H1 (cell line): ENCODE measurements around the gene ETV7. TPM values are rescaled to one million over a fixed set of nuclear protein-coding genes. Genes with fewer than 3 reads are reported as not detected.

ENCODE experiments used
- BCL11A ChIP-seq, 2 experiments: IDR thresholded peaks; one replicate each; pipeline ENCODE4 v1.6.1; 2011; ENCODE audit warnings: low read depth in 2 of 2, low read length in 2 of 2, mild to moderate bottlenecking in 2 of 2
- KDM4A ChIP-seq: IDR thresholded peaks from one replicate; pipeline ENCODE4 v1.7.1; 2012; ENCODE audit warnings: low read depth, mild to moderate bottlenecking, moderate library complexity, low read length, inconsistent platforms; ENCODE audit not compliant: severe bottlenecking
- RFX5 ChIP-seq: IDR thresholded peaks from 2 replicates; pipeline ENCODE4 v1.6.1; 2011; ENCODE audit warnings: low read depth, low read length, improper control_type of control experiment, borderline replicate concordance
- polyA plus RNA-seq, 7 experiments: library from polyadenylated mRNA; depleted of rRNA in 3 of 7; stranded (reverse) in 5 of 7; unstranded in 2 of 7; fragments of >200 nt in 5 of 7; fragments of 200-250 nt in 2 of 7; gene quantifications; 1 replicate in 5 of 7; 2 replicates in 1 of 7; 4 replicates in 1 of 7; pipeline versions ENCODE4 v1.2.1 to v1.2.3, GENCODE V29; 2011 to 2013; ENCODE audit warnings: missing spikeins in 2 of 7, mixed read lengths in 2 of 7
- total RNA-seq: library from RNA; stranded (reverse); fragmentation: NEBNext Ultra II Directional; extraction: Animal tissue kit (Norgen Biotek cat#: 25700); gene quantifications from 2 replicates; pipeline ENCODE4 v1.2.1, GENCODE V29; 2021
- TF ChIP-seq, protein P1 (sequence below): fragments of 300-600 bp; sonication (generic); IDR thresholded peaks from 2 replicates; pipeline ENCODE4 v1.7.1; 2012; ENCODE audit warnings: low read length, moderate library complexity, mild to moderate bottlenecking, inconsistent platforms; ENCODE audit not compliant: insufficient replicate concordance

Gene ETV7
- total and polyA plus RNA-seq, 2 of the 8 experiments (the other 6 are each of a cell fraction or from before 2014, with no cell fraction given) = 0.54 to 2.4 TPM

DNA sequence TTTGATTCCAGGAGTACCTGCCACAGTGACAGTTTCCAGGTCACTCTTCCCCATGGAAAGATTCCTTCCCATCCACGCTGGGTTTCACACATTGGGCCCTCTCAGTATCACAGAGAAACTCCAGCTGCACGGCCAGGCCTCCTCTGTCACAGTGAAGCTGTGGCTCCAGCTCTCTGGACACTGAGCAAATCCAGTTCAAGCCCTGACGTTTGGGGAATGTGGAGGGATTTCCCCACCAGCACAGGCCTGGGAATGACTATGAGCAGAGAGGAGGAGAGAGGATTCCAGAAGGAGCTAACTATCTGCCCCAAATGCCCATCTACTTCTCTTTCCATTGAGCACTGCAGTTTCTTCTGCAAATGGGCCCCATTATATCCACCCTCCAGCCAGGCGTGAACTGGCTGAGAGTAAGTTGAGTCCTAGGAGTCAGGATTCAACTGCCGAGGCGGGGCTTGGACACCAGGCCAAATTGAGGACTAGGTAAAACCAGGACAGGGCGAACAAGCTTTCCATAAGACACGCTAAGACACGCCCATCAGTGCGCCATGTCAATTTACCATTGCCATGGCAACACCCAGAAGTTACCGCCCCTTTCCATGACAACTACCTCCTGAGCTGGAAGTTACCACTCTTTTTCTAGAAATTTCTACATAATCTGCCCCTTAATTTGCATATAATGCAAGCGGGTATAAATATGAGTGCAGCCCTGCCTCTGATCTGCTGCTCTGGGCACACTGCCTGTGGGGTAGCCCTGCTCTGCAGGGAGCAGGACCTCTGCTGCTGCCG, 41.6 kb downstream of the ETV7 start (continued):
- TF ChIP-seq, protein P1, sequence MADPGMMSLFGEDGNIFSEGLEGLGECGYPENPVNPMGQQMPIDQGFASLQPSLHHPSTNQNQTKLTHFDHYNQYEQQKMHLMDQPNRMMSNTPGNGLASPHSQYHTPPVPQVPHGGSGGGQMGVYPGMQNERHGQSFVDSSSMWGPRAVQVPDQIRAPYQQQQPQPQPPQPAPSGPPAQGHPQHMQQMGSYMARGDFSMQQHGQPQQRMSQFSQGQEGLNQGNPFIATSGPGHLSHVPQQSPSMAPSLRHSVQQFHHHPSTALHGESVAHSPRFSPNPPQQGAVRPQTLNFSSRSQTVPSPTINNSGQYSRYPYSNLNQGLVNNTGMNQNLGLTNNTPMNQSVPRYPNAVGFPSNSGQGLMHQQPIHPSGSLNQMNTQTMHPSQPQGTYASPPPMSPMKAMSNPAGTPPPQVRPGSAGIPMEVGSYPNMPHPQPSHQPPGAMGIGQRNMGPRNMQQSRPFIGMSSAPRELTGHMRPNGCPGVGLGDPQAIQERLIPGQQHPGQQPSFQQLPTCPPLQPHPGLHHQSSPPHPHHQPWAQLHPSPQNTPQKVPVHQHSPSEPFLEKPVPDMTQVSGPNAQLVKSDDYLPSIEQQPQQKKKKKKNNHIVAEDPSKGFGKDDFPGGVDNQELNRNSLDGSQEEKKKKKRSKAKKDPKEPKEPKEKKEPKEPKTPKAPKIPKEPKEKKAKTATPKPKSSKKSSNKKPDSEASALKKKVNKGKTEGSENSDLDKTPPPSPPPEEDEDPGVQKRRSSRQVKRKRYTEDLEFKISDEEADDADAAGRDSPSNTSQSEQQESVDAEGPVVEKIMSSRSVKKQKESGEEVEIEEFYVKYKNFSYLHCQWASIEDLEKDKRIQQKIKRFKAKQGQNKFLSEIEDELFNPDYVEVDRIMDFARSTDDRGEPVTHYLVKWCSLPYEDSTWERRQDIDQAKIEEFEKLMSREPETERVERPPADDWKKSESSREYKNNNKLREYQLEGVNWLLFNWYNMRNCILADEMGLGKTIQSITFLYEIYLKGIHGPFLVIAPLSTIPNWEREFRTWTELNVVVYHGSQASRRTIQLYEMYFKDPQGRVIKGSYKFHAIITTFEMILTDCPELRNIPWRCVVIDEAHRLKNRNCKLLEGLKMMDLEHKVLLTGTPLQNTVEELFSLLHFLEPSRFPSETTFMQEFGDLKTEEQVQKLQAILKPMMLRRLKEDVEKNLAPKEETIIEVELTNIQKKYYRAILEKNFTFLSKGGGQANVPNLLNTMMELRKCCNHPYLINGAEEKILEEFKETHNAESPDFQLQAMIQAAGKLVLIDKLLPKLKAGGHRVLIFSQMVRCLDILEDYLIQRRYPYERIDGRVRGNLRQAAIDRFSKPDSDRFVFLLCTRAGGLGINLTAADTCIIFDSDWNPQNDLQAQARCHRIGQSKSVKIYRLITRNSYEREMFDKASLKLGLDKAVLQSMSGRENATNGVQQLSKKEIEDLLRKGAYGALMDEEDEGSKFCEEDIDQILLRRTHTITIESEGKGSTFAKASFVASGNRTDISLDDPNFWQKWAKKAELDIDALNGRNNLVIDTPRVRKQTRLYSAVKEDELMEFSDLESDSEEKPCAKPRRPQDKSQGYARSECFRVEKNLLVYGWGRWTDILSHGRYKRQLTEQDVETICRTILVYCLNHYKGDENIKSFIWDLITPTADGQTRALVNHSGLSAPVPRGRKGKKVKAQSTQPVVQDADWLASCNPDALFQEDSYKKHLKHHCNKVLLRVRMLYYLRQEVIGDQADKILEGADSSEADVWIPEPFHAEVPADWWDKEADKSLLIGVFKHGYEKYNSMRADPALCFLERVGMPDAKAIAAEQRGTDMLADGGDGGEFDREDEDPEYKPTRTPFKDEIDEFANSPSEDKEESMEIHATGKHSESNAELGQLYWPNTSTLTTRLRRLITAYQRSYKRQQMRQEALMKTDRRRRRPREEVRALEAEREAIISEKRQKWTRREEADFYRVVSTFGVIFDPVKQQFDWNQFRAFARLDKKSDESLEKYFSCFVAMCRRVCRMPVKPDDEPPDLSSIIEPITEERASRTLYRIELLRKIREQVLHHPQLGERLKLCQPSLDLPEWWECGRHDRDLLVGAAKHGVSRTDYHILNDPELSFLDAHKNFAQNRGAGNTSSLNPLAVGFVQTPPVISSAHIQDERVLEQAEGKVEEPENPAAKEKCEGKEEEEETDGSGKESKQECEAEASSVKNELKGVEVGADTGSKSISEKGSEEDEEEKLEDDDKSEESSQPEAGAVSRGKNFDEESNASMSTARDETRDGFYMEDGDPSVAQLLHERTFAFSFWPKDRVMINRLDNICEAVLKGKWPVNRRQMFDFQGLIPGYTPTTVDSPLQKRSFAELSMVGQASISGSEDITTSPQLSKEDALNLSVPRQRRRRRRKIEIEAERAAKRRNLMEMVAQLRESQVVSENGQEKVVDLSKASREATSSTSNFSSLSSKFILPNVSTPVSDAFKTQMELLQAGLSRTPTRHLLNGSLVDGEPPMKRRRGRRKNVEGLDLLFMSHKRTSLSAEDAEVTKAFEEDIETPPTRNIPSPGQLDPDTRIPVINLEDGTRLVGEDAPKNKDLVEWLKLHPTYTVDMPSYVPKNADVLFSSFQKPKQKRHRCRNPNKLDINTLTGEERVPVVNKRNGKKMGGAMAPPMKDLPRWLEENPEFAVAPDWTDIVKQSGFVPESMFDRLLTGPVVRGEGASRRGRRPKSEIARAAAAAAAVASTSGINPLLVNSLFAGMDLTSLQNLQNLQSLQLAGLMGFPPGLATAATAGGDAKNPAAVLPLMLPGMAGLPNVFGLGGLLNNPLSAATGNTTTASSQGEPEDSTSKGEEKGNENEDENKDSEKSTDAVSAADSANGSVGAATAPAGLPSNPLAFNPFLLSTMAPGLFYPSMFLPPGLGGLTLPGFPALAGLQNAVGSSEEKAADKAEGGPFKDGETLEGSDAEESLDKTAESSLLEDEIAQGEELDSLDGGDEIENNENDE = no peak
- TF ChIP-seq KDM4A = no peak
- TF ChIP-seq BCL11A (IDR thresholded peaks at IDR 0.05; ENCODE audit: low read depth in 2 of 2, low read length in 2 of 2) = no peak
- no peak for TF ChIP-seq RFX5
- TF ChIP-seq, all 59 proteins: peak for 0
